GM18511 (cell line): ENCODE results near the gene ADORA2B.

Experiments used
- ATAC-seq: cut with Tn5 transposase; IDR thresholded peaks from one replicate; pipeline ENCODE4 v1.9.1; 2021; ENCODE audit warnings: mild to moderate bottlenecking, moderate library complexity; ENCODE audit not compliant: unreplicated experiment

ADORA2B gene

GRCh38 chr17:15952916-15953790 is 8.2 kb downstream of the ADORA2B start:
- no peak for ATAC-seq

DNA sequence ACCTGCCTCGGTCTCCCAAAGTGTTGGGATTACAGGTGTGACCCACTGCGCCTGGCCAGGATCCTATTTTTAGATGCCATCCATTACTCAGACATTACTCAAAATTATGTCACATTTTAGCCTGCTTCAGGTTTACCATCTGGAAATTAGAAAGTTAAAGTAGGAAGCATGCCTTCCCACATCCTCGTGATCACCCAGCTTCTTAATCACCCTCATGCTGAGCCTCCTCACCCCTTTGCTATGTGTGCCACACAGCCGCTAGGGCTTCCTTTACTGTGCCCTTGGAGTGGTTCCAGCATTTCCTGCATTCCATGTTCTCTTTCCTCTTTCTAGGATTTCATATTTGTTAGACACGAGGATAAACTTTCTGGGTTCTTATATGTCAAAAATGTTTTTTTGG is 9.3 kb downstream of the ADORA2B start:
- no peak for ATAC-seq

- ATAC-seq, result no peak
Observed at GRCh38 chr17:15955793-15956541, 11.0 kb downstream of the ADORA2B start.

GRCh38 chr17:15957206-15957605 is 12.3 kb downstream of the ADORA2B start:
- no peak for ATAC-seq

DNA sequence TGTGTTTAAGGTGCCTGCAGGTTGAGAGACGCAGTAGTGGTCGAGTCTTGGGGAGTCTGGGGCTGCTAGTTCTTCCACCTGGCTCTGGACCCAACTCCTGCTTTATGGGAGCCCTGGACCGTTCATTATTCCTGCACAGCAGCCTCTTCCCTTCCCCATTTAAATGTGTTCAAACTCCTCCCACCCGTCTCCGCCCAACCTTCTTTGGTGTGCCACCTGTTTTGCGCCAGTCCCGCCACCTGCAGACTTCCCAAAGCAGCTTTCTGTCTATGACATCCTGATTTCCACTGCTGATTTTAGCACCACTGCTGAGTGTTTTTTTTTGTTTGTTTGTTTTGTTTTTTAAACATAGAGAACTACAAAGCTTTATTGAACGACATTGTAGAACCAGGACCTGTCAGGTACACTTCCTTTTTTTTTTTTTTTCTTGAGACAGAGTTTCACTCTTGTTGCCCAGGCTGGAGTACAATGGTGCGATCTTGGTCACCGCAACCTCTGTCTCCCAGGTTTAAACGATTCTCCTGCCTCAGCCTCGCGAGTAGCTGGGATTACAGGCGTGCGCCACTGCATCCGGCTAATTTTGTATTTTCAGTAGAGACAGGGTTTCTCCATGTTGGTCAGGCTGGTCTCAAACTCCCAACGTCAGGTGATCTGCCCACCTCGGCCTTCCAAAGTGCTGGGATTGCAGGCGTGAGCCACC is 12.8 kb downstream of the ADORA2B start:
- no peak for ATAC-seq

DNA sequence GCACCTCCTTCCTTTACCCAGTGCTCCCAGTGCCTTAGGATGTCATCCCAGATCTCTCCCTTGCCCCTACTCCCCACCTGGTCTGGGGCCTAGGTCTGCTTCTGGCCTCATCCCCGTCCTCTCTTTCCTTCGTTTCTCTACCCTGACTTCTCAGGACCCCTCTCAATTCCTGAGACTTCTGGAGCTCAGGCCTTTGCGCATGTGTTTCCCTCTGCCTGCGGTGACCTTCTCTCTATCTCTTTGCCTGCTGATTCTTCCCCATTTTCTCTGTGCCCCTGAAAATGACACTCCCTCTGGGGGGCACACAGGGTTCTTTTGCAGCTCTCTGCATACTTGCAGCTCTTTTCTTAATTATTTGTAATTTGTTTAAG is 13.5 kb downstream of the ADORA2B start:
- no peak for ATAC-seq

DNA sequence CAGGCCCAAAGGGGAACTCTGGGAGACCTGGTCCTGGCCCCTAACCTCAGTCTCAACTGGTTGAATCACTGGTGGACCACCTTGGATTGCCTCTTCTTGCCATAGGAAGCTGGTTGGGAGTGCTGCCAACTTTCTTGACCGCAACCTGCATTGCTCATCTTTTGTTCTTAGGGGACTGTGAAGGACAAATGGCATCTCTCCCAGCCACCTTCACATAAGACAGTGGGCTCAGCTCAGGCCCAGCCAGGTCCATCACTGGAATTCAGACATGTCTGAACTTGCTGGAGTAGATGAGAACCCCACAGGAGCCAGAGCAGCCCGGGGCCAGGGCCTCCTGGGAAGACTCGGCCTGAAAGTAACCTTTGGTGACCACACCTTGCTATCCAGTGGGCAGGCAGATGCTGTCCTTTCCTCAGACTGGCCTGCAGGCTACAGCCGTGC is 18.8 kb downstream of the ADORA2B start:
- no peak for ATAC-seq

- ATAC-seq, result no peak
Observed at GRCh38 chr17:15965528-15965927, 20.6 kb downstream of the ADORA2B start.

DNA sequence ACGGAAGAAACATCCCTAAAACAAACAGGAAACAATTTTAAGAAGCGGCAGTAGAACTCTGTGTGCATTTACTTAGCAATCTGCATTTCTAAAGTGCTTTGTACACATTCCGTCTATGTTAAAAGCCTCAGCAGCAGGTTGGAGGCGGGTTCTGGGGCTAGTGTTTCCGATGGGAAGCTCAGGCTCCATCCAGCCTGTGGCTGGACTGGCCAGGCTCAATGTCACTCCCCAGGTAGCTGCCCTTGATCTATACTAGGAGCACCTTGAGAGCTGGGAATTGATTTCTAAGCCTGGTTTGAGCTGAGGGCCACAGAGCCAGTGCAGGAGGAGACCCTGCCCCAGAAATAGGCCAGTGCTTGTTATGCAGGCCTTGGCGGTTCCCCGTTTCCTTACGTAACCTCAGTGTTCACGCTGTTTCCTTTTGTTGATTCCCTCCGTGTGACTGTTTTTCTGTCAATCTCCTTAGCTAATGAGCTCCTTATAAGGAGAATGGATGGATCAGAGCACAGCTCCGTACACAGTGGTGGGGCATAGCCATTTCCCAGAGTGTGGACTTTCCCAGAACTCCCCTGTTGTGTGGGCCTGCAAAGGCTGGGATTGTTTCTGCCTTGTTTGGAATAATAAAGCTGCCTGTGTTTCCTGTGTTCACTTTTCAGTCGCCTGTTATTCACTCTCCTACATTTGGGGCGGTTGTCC is 21.4 kb downstream of the ADORA2B start:
- no peak for ATAC-seq

DNA sequence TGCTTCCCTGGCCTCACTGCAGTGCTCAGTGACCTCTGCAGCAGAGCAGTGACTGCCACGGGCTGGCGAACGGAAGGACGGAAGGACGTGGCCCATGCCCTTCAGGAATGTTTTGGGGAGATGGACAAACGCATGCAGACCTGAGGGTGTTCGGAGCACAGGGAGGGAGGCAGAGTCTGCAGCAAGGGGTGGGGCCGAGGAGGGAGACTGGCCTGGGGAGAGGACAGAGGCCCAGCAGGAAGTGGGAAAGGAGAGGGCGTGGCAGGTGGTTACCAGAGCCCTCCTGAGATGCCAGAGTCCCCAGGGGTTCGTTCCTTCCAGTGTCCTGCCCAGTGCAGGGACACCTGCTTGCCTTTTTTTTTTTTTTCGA is 21.9 kb downstream of the ADORA2B start:
- no peak for ATAC-seq

DNA sequence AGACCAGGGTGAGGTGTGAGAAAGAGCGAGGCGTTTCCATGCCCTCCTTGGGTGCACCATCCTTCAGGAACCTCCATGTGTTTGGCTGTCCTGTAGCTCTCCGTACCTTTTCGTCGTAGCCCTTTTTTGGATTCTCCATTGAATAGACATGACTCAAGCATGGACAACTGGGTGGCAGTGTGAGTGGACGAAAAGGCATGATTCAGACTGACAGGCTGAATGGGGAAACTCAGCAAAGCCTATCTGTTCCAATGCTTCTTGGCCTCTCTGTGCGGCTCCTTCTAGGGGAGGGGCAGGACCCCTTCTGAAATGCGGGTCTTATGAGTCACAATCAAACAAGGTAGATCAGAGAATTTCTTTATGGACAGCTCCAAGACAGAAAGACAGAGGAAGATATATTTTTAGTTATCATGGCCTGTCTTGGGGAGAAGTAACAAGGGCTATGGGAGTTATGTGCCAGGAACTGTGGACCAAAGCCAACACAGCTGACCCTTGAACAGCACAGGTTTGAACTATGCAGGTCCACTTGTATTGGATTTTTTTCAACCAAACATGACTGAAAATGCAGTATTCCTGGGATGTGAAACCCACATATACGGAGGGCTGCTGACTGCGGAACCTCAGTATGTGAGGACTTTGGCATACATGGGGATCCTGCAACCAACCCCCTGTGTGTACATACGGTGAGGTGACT is 22.9 kb downstream of the ADORA2B start:
- no peak for ATAC-seq

DNA sequence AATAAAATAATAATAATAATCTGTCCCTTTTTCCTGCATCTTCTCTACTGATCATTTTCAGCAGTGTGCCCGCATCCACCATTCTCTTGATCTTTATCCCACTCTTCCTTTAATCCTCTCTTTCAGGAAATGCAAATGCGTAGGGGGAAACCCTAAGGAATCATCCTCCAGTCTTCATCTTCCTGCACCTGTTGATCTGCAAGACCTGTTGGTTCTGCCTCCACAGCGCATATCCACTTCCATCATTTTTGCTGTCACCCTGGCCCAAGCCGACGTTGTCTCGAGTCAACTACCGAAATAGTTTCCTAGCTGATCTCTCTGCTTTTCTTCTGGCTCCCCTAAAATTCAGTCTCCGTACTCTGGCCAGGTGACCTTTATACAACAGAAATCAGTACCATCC is 24.5 kb downstream of the ADORA2B start:
- ATAC-seq, result no peak

- no peak for ATAC-seq
Observed at GRCh38 chr17:15970500-15970899, 25.6 kb downstream of the ADORA2B start.

- ATAC-seq, result no peak
Observed at GRCh38 chr17:15971098-15971678, 26.3 kb downstream of the ADORA2B start.

DNA sequence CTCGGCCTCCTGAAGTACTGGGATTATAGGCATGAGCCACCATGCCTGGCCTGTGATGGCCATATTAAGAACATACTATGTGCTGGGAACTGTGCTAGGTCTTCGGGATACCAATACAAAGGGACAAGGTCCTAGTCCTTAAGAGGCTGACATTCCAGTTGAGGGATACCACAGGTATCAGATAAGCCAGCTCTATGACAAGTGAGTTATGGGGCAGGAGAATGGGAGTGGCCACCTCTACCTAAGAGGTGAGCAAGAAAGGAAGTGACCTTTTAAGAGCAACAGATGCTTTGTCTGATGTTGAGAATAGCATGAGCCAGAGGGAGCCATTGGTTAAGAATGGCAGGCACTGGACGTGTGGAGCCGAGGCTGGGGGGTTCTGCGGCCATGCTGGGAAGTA is 27.0 kb downstream of the ADORA2B start:
- ATAC-seq, result no peak

DNA sequence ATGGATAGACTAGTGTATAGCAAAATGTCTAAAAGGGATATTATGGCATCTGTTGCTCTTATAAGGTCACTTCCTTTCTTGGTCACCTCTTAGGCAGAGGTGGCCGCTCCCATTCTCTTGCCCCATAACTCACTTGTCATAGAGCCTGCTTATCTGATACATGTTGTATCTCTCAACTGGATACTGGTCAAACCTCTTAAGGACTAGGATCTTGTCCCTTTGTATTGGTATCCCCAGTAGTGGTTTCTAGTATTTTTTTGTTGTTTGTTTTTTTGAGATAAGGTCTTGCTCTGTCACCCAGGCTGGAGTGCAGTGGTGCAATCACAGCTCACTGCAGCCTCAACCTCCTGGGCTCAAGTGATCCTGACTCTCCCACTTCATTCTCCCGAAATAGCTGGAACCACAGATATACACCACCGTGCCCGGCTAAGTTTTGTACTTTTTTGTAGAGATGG is 27.6 kb downstream of the ADORA2B start:
- ATAC-seq, result no peak

DNA sequence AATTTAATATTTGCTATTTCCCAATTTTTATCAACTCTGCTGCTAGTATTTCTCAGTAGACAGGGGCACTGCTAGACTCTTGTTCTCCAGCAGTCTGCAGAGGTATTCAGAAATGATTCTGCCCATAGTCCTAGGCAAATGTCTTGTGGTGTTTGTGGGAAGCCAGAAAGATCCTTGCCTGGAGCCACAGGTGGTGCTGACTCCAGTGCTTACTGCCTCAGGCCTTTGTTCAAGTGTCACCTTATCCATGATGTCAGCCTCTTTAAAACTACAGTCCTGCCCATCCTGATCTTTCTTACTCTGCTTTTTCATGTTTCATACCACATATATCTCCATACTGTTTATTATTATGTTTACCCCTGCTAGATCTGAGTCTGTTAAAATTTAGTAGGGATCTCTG is 28.1 kb downstream of the ADORA2B start:
- no peak for ATAC-seq

DNA sequence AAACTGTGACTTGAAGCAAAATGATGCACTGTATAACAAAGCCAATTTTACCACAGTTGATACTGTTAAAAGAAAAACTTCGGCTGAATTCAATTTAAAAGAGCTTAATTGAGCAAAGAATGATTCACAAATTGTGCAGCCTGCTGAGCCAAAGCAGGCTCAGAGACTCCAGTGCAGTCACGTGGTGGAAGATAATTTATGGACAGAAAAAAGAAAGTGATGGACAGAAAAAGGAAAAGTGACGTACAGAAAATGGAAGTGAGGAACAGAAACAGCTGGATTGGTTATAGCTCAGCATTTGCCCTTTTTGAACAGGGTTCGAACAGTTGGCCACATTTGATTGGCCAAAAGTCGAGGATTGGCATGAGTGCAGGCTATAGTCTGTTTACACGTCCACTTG is 28.9 kb downstream of the ADORA2B start:
- ATAC-seq, result no peak

GRCh38 chr17:15977894-15978293 is 33.0 kb downstream of the ADORA2B start:
- ATAC-seq, result no peak

DNA sequence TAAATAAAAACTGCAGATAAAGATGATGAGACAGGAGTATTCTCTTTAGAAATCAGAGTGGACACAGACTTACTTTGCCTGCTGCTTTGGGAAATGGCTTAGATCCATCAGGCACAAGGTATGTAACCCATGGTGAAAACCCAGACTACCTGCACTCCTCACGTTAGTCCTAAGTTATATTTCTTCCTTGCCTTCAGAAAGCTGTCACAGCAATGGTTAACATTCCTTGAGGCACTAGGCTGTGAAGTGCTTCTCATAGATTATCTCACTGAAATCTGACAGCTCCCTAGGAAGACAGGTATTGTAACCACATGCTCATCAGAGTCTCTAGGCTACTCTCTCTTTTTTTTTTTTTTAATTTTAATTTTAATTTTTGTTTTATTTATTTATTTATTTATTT is 33.7 kb downstream of the ADORA2B start:
- no peak for ATAC-seq
